Retinal pigment epithelial cell (primary cell): ENCODE results near the gene OSBPL6.
"Not testable (repeated sequence)": the region's sequence is repeated elsewhere in the genome, so short reads cannot be mapped to it uniquely, and the experiment has no call there.

Source experiments
- DNase-seq: peaks from one replicate; pipeline ENCODE4 v3.0.0-alpha.2; 2010; ENCODE audit warnings: low read depth
- H3K4me3 ChIP-seq: 2 replicates; pipeline ENCODE4 v1.5.1; 2011; ENCODE audit warnings: mild to moderate bottlenecking, low read length, control low read depth, moderate library complexity
- TF ChIP-seq, protein P1 (sequence below): conservative IDR thresholded peaks from 2 replicates; pipeline ENCODE4 v1.5.1; 2011; ENCODE audit warnings: low read depth, low read length, control low read depth, inconsistent platforms

Gene OSBPL6

DNA sequence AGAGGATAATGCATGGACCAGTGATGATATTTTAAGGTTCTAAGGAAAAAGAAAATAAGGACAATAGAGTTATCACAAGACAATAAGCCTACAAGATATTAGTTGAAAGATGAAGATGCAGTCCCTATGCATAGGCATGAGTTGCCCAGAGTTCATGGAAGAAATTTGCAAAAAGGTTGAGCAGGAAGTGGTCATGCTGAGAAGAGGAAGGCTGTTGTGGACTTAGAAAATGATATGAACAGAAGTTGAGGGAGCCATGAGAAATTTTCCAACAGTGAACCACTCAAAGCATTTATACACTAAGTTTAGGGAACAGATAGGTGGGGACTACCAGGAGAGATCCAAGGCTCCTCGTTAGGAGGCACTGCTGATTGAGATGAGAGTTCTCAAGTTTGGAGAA is 3.5 kb downstream of the OSBPL6 start:
- DNase-seq, result no peak
- TF ChIP-seq, protein P1, sequence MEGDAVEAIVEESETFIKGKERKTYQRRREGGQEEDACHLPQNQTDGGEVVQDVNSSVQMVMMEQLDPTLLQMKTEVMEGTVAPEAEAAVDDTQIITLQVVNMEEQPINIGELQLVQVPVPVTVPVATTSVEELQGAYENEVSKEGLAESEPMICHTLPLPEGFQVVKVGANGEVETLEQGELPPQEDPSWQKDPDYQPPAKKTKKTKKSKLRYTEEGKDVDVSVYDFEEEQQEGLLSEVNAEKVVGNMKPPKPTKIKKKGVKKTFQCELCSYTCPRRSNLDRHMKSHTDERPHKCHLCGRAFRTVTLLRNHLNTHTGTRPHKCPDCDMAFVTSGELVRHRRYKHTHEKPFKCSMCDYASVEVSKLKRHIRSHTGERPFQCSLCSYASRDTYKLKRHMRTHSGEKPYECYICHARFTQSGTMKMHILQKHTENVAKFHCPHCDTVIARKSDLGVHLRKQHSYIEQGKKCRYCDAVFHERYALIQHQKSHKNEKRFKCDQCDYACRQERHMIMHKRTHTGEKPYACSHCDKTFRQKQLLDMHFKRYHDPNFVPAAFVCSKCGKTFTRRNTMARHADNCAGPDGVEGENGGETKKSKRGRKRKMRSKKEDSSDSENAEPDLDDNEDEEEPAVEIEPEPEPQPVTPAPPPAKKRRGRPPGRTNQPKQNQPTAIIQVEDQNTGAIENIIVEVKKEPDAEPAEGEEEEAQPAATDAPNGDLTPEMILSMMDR, result no peak
- no peak overlapping the region for H3K4me3 ChIP-seq

DNA sequence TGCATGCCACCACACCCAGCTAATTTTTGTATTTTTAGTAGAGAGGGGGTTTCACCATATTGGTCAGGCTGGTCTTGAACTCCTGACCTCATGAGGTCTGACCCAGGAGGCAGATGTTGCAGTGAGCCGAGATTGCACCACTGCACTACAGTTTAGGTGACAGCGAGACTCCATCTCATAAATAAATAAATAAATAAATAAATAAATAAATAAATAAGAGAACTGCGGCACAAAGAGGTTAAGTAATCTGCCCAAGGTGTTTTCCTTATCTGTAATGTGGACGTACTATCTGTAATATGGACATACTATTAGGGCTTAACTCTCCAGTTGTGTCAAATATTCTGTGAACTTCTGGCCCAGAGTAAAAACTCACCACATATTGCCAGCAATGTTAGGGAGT is 4.1 kb downstream of the OSBPL6 start:
- not testable (repeated sequence) for DNase-seq, H3K4me3 ChIP-seq

DNA sequence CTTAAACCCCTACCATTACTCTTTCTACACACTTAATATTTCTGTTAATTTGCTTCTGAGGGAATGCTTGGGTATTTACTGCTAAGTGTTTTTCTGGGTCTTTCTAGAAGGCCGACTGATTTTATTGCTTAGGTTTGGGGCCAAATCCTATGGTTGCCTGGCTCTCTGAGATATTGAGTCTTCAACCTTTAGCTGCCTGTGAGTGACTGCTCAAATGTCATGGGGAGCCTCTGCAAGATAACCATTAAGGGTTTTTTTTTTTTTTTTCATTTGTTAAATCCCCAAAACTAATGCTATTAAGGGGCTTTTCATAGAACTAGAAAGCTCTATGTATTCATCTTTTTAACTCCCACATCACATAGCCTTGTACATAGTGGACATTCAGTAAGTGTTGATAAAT is 5.0 kb downstream of the OSBPL6 start:
- no peak for DNase-seq
- H3K4me3 ChIP-seq, result no peak overlapping the region
- TF ChIP-seq, protein P1, result no peak

DNA sequence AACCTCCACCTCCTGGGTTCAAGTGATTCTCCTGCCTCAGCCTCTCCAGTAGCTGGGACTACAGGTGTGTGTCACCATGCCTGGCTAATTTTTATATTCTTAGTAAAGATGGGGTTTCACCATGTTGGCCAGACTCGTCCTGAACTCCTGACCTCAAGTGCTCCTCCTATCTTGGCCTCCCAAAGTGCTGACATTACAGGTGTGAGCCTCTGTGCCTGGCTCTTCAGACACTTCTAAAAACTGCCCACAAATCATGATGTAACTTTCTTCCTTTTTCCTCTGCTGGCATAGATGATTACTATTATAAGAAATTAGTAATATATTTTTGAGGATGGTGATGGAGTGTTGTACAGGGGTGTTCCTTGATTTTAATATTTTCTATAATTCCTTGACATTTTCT is 6.0 kb downstream of the OSBPL6 start:
- TF ChIP-seq, protein P1, result no peak
- H3K4me3 ChIP-seq, result no peak overlapping the region
- DNase-seq, result no peak

DNA sequence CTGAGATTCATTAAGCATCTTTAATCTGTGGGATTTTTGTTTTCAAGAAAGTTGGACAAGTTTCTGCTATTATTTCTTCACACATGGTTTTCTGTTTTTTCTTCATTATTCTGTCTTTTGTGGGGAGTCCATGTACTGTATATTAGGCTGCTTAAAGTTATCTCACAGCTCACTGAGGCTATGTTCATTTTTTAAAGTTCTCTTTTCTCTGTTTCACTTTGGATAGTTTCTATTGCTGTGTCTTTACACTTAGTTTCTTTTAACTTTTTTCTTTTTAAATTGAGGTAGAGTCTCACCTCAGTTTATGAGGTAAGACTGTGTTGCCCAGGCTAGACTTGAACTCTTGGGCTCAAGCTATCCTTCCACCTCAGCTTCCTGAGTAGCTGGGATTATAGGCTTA is 8.6 kb downstream of the OSBPL6 start:
- TF ChIP-seq, protein P1, result no peak
- no peak overlapping the region for H3K4me3 ChIP-seq
- DNase-seq, result no peak

DNA sequence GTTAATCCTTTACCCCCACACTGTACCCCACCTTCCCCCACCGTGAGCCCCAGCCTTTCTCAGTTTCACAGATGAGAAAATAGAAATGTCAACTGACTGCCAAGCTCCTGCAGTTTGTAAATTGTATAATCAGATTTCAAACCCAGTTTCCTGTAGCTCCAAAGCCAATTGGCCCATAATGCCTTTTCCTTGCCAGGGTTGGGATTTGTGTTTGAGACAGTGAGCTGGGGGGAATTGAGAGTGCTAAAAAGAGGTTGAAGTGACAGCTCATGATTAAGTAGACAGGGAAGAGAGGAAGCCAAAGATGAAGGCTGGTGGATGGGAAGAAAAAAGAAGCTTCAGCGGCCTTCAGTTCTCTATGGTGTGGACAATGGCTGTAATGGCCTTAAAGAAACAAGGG is 10.7 kb downstream of the OSBPL6 start:
- TF ChIP-seq, protein P1, result no peak
- DNase-seq, result no peak

DNA sequence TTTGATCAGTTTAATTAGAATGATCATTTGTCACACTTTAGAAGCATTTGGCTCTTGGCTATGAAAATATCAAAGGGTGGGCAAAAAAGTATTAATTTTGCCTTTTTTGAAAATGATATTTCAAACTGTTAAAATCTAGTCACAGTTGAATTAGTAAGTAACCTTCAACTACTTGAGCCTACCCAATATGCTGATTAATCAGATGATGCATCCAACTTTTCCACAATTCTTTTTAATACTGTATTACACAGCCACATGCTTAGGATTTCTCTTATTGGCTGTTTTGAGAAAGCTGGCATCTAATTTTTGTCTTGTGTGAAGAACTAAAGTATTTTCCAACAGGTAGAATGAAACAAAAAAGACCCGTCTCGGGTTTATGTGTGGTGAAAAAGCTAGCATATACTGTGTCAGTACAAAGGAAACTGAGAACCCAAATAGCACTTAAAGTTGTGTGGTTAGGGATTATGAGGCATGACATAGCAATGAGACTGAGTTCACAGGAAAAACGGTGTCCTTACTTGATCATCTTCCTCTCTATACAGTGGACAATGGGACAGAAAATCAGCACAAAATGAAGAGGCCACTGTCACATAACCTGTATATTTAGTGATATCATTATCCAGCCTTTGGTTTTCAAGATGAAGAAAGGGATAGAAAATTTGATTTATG is 11.7 kb downstream of the OSBPL6 start:
- no peak overlapping the region for H3K4me3 ChIP-seq
- TF ChIP-seq, protein P1, result no peak
- DNase-seq, result no peak

More for the DNA sequence above, 10.7 kb downstream of the OSBPL6 start:
- no peak overlapping the region for H3K4me3 ChIP-seq
